Endometrium (tissue), 2 donors: ENCODE measurements around the gene CC2D2B.
"Not testable (repeated sequence)": the region's sequence is repeated elsewhere in the genome, so short reads cannot be mapped to it uniquely, and the experiment has no call there.

Experiments used
- FAIRE-seq: peaks from 2 replicates; lab custom pipeline; 2012; peaks lifted over from hg19 to GRCh38; lab: Jason Lieb, UNC
- donor health status: control.
- donor health status: control.

The CC2D2B gene

GRCh38 chr10:96023168-96023567 is 115.4 kb downstream of the CC2D2B start:
- no peak for FAIRE-seq

- no peak for FAIRE-seq
Observed at GRCh38 chr10:96025566-96025965, 117.8 kb downstream of the CC2D2B start.

- FAIRE-seq = no peak
Observed at GRCh38 chr10:96034625-96035024, 126.8 kb downstream of the CC2D2B start.

- no peak for FAIRE-seq
Observed at GRCh38 chr10:96038476-96039387, 131.0 kb downstream of the CC2D2B start.

- FAIRE-seq = no peak
Observed at GRCh38 chr10:96041146-96041545, 133.4 kb downstream of the CC2D2B start.

- no peak for FAIRE-seq
Observed at GRCh38 chr10:96043033-96043892, 135.5 kb downstream of the CC2D2B start, which contains the start of gene CCNJ. Gene CCNJ, plus strand, starts transcription at chr10:96043583. Its CDS starts 811 bp downstream, at chr10:96044394.

GRCh38 chr10:96043893-96044715 is 136.3 kb downstream of the CC2D2B start:
- no peak for FAIRE-seq

GRCh38 chr10:96044736-96045135 is 137.0 kb downstream of the CC2D2B start:
- no peak for FAIRE-seq

GRCh38 chr10:96046546-96046945 is 138.8 kb downstream of the CC2D2B start:
- FAIRE-seq = no peak

- no peak for FAIRE-seq
Observed at GRCh38 chr10:96047004-96047649, 139.4 kb downstream of the CC2D2B start.

GRCh38 chr10:96047925-96048324 is 140.2 kb downstream of the CC2D2B start:
- FAIRE-seq = not testable (repeated sequence)

- FAIRE-seq = no peak
Observed at GRCh38 chr10:96049340-96049739, 141.6 kb downstream of the CC2D2B start.

- FAIRE-seq = no peak
Observed at GRCh38 chr10:96053985-96054384, 146.2 kb downstream of the CC2D2B start.

GRCh38 chr10:96056787-96057186 is 149.0 kb downstream of the CC2D2B start:
- no peak for FAIRE-seq

- no peak for FAIRE-seq
Observed at GRCh38 chr10:96061232-96061631, 153.5 kb downstream of the CC2D2B start.

- no peak for FAIRE-seq
Observed at GRCh38 chr10:96072674-96073073, 164.9 kb downstream of the CC2D2B start.

- no peak for FAIRE-seq
Observed at GRCh38 chr10:96073722-96074121, 165.9 kb downstream of the CC2D2B start.

GRCh38 chr10:96074776-96075175 is 167.0 kb downstream of the CC2D2B start:
- no peak for FAIRE-seq

GRCh38 chr10:96075977-96076376 is 168.2 kb downstream of the CC2D2B start:
- FAIRE-seq = no peak

GRCh38 chr10:96077156-96077555 is 169.4 kb downstream of the CC2D2B start:
- no peak for FAIRE-seq

- FAIRE-seq = no peak
Observed at GRCh38 chr10:96082153-96082552, 174.4 kb downstream of the CC2D2B start.
